Left renal cortex interstitium (tissue), 4 donors: ENCODE data around the gene PKMYT1. TPM values are rescaled to one million over a fixed set of nuclear protein-coding genes. Genes with fewer than 3 reads are reported as not detected.
A peak's percentile ranks its signal among the peaks of the same experiment; 100 is the strongest.

ENCODE experiments used
- DNase-seq, 4 donors: peaks; one replicate each; pipeline ENCODE4 v3.0.0-alpha.2; 2013; ENCODE audit warnings: low read depth in 4 of 4, low spot score in 2 of 4, missing footprints in 1 of 4
- polyA plus RNA-seq, 4 donors: library from polyadenylated mRNA; unstranded; fragments of 120-200 nt; gene quantifications; one replicate each; pipeline ENCODE4 v1.2.1, GENCODE V29; 2013; ENCODE audit not compliant: insufficient read length in 4 of 4

The PKMYT1 gene
- polyA plus RNA-seq, 4 donors = 9.8 to 29.0 (median 20.1) TPM

- DNase-seq = no peak
These were observed 21.1 kb upstream of the PKMYT1 start for GRCh38 chr16:3001316-3001715.

DNA sequence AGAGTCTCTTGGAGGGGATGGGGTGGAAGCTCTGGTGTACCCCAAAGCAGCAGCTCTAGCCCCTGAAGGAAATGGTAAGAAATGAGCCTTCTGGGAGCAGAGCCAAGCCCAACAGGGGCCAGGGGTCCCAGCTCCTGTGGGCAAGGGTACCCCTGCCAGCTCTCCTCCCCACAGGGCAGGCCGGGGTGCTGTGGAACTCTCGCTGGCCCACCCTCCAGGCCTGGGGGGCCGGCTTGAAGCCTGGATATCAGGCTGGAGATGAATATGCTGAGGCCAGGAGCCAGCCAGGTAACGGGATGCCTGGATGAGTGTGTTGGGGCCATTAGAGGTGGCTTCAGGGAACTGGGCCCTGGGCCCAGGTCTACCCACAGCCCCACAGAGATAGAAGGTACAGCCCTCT lies 20.3 kb upstream of the PKMYT1 start:
- no peak for DNase-seq

DNA sequence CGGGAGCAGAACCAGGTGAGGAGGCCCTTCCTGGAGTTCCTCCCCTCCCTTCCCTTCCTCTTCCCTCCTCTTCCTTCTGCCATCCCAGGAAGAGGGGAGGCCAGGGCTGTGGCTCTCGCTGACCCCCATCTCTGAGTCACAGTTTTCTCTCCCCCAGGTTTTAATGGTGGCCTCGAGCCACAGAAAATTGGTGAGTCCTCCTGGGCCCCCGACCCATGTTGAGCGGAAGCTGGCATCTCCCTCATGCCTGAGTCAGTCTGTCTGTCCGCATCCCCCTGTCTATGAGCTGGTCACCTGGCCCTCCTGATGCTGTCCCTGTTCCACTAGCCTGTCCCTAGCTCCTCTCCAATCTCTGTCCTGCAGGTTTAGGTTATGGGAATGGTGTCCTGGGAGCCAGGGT lies 19.7 kb upstream of the PKMYT1 start:
- no peak for DNase-seq

GRCh38 chr16:2996298-2996697 lies 16.1 kb upstream of the PKMYT1 start:
- no peak for DNase-seq

GRCh38 chr16:2992383-2993081 lies 12.3 kb upstream of the PKMYT1 start:
- no peak for DNase-seq

GRCh38 chr16:2991566-2992261 lies 11.5 kb upstream of the PKMYT1 start:
- no peak for DNase-seq

- no peak for DNase-seq
These were observed 10.6 kb upstream of the PKMYT1 start for GRCh38 chr16:2990891-2991290.

- DNase-seq = no peak
These were observed 8.4 kb upstream of the PKMYT1 start for GRCh38 chr16:2988590-2989099.

DNA sequence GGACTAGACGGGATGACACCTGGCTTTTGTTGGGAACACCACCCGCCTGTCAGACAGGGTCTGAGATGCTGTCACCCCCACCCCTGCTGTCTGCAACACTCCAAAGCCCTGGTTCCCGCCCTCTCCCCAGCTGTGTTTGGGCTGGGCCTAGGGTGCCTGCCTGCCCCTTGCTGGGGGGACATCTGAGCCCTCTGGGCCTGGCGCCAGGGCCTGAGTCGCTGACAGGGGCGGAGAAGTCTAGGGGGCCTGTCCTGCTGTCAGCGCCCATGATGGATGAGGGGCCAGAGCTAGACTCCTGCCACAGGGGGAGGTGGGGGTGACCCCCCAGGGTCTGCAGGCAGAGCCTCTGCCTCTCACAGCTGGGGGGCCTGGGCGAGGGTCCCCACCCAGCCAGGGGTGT lies 7.6 kb upstream of the PKMYT1 start:
- DNase-seq = no peak

DNA sequence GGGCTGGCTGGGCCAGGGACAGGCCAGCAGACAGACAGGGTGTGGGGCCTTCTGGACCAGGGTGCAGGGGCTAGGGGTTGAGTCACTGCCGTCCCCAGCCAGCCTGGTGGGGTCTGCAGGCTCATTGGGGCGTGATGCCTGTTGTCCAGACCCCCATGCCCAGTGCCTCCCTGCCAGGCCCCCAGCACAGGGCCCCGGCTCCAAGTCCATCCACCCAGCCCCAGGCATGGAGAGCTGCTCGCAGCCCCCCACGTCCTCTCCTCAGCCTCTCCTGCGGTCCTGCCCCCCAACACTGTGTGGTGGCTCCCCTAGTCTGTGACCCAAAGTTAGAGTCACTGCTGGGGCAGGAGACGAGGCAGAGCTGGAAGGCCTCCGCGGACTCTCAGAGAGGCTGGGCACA lies 7.0 kb upstream of the PKMYT1 start:
- DNase-seq = no peak

- DNase-seq = no peak
These were observed 6.5 kb upstream of the PKMYT1 start for GRCh38 chr16:2986623-2987188.

DNA sequence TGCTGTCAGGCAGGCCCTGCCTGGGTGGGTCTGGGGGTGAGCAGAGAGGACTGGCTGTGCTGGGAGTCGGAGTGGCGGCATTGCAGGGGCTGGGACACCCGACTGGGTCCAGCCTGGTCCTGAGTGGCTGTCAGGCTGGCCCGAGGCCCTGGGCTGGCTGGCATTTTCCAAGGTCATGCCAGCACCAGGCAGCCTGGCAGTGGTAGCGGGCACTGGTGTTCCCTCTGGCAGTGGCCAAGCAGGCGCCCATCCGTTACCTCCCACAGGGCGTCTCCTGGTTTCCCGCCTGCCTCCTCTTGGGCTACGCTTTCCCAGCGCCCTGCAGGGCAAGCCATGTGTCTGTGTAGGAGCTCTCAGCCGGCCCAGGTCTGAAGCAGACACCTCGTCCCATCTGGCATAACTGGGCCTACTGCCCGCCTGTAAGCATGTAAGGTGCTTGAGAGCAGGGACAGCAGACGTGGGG lies 5.7 kb upstream of the PKMYT1 start:
- no peak for DNase-seq

DNA sequence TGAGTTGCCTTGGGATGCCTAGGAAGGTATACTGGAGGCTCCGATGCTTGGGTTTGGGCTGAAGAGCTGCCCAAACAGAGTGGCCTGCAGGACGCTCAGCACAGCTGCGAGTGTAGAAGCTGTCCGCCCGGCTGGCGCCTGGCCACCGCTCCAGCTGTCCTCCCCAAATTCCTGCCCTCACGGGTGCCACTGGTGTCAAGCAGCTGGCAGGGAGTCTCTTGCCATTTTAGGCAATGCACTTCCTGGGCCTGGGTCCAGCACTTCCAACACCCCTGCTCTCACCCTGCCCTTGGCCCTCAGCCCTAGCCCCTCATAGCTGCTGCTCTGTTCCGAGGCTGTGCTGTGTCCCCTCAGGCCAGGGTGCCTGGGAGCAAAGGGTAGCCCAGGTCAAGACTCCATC lies 5.2 kb upstream of the PKMYT1 start:
- no peak for DNase-seq

GRCh38 chr16:2983706-2984136 lies 3.5 kb upstream of the PKMYT1 start:
- peak in 2 of 4 donors; percentile 65 to 73 for DNase-seq

- no peak for DNase-seq
These were observed 2.2 kb upstream of the PKMYT1 start for GRCh38 chr16:2982402-2982801.

DNA sequence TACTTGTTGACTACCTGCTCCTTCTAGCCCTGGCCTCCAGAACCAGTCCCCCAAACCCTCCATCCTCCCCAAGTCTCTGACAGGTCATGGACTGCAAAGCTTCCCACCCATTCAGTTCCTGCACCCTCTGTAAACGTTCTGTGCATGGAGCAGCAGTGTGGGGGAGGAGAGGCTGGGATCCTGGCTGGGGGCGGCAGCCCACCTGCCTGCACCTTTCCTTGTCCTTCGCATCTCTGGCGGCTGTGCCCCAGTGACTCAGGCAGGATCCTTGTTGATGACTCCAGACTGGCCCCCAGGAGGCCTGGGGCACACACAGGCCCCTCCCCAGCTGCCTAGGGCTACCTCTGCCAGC lies 1.6 kb upstream of the PKMYT1 start:
- DNase-seq = no peak

DNA sequence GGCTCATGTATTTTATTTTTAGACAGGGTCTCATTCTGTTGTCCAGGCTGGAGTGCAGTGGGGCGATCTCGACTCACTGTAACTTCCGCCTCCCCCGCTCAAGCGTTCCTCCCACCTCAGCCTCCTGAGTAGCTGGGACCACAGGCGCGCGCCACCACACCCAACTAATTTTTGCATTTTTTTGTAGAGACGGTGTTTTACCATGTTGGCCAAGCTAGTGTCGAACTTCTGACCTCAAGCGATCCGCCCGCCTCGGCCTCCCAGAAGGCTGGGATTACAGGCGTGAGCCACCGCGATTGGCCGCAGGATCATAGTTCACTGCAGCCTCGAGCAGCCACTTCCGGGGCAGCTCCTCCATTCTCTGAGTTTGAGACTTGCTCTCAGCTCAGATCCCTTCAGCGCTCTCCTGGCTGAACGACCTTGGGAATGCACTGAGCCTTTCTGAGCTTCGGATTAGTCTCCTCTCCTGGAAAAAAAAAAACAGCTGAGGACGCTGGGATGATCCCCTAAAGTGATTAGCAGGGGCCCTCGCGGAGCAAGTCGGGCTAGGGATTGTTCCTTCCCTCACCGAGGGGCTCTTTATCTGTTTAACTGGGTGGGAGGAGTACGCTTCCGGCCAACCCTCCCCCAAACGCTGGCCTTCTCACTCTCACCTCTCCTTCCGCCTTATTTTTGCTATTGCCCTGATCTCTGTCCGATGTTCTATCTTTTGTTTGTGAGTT lies 1.1 kb upstream of the PKMYT1 start:
- DNase-seq = no peak

GRCh38 chr16:2979669-2980226 lies 498 bp downstream of the PKMYT1 start:
- DNase-seq = no peak

DNA sequence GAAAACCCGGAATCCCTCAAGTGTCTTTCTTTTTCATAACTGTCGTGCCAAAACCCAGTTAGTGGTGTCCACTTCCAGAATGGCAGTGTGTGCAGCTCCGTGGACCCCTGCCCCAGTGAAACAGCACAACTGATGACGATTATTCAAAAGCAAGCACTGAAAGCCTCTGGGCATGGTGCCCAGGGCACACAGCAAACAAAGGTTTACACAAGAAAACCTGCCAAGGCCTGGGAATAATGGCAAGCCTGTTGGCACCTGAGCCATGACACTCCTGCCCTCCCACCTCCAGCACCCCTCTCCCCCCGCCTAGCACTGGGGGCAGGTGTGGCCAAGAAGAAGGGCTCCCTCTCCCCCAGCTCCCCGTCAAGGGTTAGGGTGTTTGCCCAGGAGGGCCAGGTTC lies 2.8 kb downstream of the PKMYT1 start:
- no peak for DNase-seq

DNA sequence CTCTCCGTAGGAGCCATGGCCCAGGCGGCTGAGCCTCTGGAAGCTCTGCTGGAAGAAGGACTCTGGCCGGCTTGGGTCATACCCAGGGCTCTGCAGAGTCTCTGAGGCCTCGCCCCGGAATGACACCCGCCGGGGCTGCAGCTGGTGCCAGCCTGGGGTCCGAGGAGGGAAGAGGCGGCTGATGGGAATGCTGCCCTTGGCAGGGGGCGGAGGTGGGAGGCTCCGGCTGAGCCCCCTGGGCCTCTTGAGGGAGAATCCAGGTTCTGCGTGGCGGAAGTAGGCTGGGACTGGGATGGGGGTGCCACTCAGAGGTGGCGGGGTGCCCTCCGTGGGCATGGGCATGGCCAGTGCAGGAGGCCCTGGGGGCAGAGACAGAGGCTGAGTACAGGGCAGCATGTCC lies 3.6 kb downstream of the PKMYT1 start:
- no peak for DNase-seq

DNA sequence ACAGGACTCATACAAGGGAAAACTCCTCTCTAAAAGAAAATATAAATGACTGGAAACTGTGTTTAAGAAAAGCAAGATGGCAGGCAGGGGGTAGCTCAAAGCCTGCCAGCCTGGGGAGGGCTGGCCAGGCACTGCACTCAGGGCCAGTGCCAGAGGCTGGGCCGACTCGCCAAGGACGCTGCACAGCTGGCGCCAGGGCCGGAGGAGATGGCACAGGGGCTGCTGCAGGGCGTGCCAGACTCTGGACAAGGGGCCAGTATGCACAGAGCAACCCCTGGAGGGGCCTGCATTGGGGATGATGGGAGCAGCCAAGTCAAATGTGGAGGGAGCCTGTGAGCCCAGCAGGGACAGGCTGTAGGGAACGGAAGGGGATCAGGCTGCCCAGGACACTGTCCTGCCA lies 4.0 kb downstream of the PKMYT1 start:
- DNase-seq = no peak
